K562 (cell line): ENCODE measurements around the gene BAIAP2. TPM values are rescaled to one million over a fixed set of nuclear protein-coding genes. Genes with fewer than 3 reads are reported as not detected.
A peak's percentile ranks its signal among the peaks of the same experiment; 100 is the strongest.

Experiments
- ARID1B ChIP-seq: fragments of 450-650 bp; IDR thresholded peaks from 2 replicates; pipeline ENCODE4 v1.6.1; 2016; ENCODE audit warnings: antibody characterized with exemption, mild to moderate bottlenecking, inconsistent platforms
- BCLAF1 ChIP-seq, 2 experiments: fragments of 450-650 bp in 1 of 2; IDR thresholded peaks; 2 replicates each; pipeline ENCODE4 v1.6.1; 2011 to 2017; ENCODE audit warnings: low read depth in 2 of 2, antibody characterized with exemption in 1 of 2, borderline replicate concordance in 1 of 2, low read length in 1 of 2, mild to moderate bottlenecking in 1 of 2, mixed read lengths in 1 of 2; ENCODE audit not compliant: control insufficient read depth in 1 of 2
- CLOCK ChIP-seq: fragments of 250-450 bp; sonication (Bioruptor Pico); IDR thresholded peaks from 2 replicates; pipeline ENCODE4 v1.4.0; 2020; ENCODE audit warnings: mild to moderate bottlenecking, moderate library complexity, borderline replicate concordance
- CTBP1 ChIP-seq: fragments of 450-650 bp; IDR thresholded peaks from 2 replicates; pipeline ENCODE4 v1.6.1; 2016; ENCODE audit warnings: borderline replicate concordance
- DACH1 ChIP-seq: fragments of 450-650 bp; IDR thresholded peaks from 2 replicates; pipeline ENCODE4 v1.6.1; 2018; ENCODE audit not compliant: partially characterized antibody
- EHMT2 ChIP-seq: fragments of 450-650 bp; IDR thresholded peaks from 2 replicates; pipeline ENCODE4 v1.6.1; 2018; ENCODE audit warnings: antibody characterized with exemption
- ETV5 ChIP-seq: sonication (generic); formaldehyde crosslinking; IDR thresholded peaks from 2 replicates; pipeline ENCODE4 v1.4.0; 2020; ENCODE audit warnings: low read depth, mild to moderate bottlenecking, missing genetic modification reagents
- FOS ChIP-seq: IDR thresholded peaks from 3 replicates; pipeline ENCODE4 v1.6.1; 2011; ENCODE audit not compliant: insufficient read length; ENCODE audit errors: extremely low read depth
- FOXO4 ChIP-seq: fragments of 450-650 bp; formaldehyde crosslinking; IDR thresholded peaks from 2 replicates; pipeline ENCODE4 v1.4.0; 2020; ENCODE audit warnings: mild to moderate bottlenecking, moderate library complexity
- JUND ChIP-seq, 2 experiments: IDR thresholded peaks; 2 replicates in 1 of 2; 3 replicates in 1 of 2; pipeline ENCODE4 v1.6.1; 2011; ENCODE audit warnings: borderline replicate concordance in 2 of 2, low read depth in 2 of 2, low read length in 2 of 2, improper control_type of control experiment in 1 of 2, missing biosample characterization in 1 of 2, missing genetic modification characterization in 1 of 2, missing genetic modification reagents in 1 of 2
- NR2F6 ChIP-seq: fragments of 450-650 bp; formaldehyde crosslinking; IDR thresholded peaks from 2 replicates; pipeline ENCODE4 v1.4.0; 2020; ENCODE audit warnings: mild to moderate bottlenecking
- PHB2 ChIP-seq: fragments of 450-650 bp; IDR thresholded peaks from 2 replicates; pipeline ENCODE4 v1.6.1; 2017; ENCODE audit warnings: low read depth
- RBBP5 ChIP-seq: fragments of 200-600 bp; sonication (generic); IDR thresholded peaks from 2 replicates; pipeline ENCODE4 v1.6.1; 2012; ENCODE audit warnings: borderline replicate concordance, mild to moderate bottlenecking, low read length, control low read depth, inconsistent platforms; ENCODE audit not compliant: insufficient read depth, poor library complexity, severe bottlenecking
- RBM15 ChIP-seq: fragments of 200-400 bp; formaldehyde crosslinking; IDR thresholded peaks from 2 replicates; pipeline ENCODE4 v1.6.1; 2018; ENCODE audit warnings: mild to moderate bottlenecking, low read length, moderate library complexity; ENCODE audit not compliant: insufficient read depth
- RBM17 ChIP-seq: fragments of 200-400 bp; formaldehyde crosslinking; IDR thresholded peaks from 2 replicates; pipeline ENCODE4 v1.6.1; 2017; ENCODE audit warnings: low read depth, mild to moderate bottlenecking, low read length, borderline replicate concordance
- SAFB2 ChIP-seq: fragments of 200-400 bp; formaldehyde crosslinking; IDR thresholded peaks from 2 replicates; pipeline ENCODE4 v1.6.1; 2018; ENCODE audit warnings: borderline replicate concordance, low read length, low read depth, moderate library complexity; ENCODE audit not compliant: severe bottlenecking
- SMAD2 ChIP-seq: fragments of 150-350 bp; IDR thresholded peaks from 2 replicates; pipeline ENCODE4 v1.6.1; 2014; ENCODE audit warnings: low read depth, mild to moderate bottlenecking, low read length
- SMARCC2 ChIP-seq: fragments of 450-650 bp; IDR thresholded peaks from 2 replicates; pipeline ENCODE4 v1.6.1; 2017; ENCODE audit warnings: antibody characterized with exemption, moderate library complexity, mild to moderate bottlenecking, low read depth
- SPI1 ChIP-seq: IDR thresholded peaks from 2 replicates; pipeline ENCODE4 v1.6.1; 2011; ENCODE audit warnings: low read depth, low read length, control low read depth, borderline replicate concordance
- TAF1 ChIP-seq: IDR thresholded peaks from 2 replicates; pipeline ENCODE4 v1.6.1; 2011; ENCODE audit warnings: mild to moderate bottlenecking, low read length, moderate library complexity; ENCODE audit not compliant: insufficient read depth, control insufficient read depth, severe bottlenecking; ENCODE audit errors: extremely low read depth
- ZNF133 ChIP-seq: fragments of 250-450 bp; sonication (Bioruptor Pico); IDR thresholded peaks from 2 replicates; pipeline ENCODE4 v1.4.0; 2020; ENCODE audit warnings: mild to moderate bottlenecking
- polyA plus RNA-seq, 8 experiments: library from polyadenylated mRNA; depleted of rRNA in 4 of 8; stranded (reverse) in 5 of 8; unstranded in 3 of 8; fragments of >200 nt; fragmentation: Nextera tagmentation in 2 of 8; fragmentation: Illumina TruSeq in 1 of 8; extraction: Ambion mirVana in 2 of 8; extraction: Trizol in 1 of 8; gene quantifications; 2 replicates each; pipeline versions ENCODE4 v1.2.1 to v1.2.3, GENCODE V29; 2011 to 2014; ENCODE audit warnings: inconsistent platforms in 1 of 8, missing spikeins in 1 of 8
- total RNA-seq, 7 experiments: library from RNA; depleted of rRNA in 6 of 7; stranded (reverse); fragments of >200 nt in 6 of 7; fragmentation: Illumina TruSeq in 2 of 7; extraction: Trizol in 2 of 7; gene quantifications; 2 replicates each; pipeline versions ENCODE4 v1.2.1 to v1.2.3, GENCODE V29; 2011 to 2021; ENCODE audit warnings: low replicate concordance in 1 of 7

Gene BAIAP2
- total and polyA plus RNA-seq, 9 of the 15 experiments (the other 6 are each of a cell fraction or from before 2014, with no cell fraction given) = 2.3 to 51.6 (median 18.4) TPM

DNA sequence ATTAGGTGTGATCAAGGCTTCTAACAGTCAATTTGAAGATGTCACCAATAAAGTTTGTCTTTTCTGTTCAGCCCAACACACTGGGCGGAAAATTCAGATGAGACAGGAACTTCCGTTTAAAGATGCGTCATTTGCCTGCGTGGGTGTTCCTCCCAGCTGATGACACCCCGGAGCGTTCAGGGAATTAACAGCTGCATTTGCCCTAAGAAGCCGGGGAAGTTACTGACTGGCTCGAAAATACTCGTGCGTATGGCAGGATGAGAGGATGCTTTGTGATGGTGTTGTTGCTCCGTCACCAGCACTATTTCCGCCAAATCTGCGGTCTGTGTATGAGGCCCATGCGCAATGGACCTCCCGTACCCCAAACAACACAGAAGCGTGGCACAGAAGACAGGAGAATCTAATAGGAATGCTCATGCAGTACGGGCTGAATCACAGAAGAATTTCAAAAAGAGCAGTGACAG lies 118.4 kb downstream of the BAIAP2 start (continued):
- no peak for TF ChIP-seq CLOCK
- no peak for TF ChIP-seq RBBP5
- TF ChIP-seq DACH1 = peak; percentile 89
- TF ChIP-seq EHMT2 = peak; percentile 35; the same call in 1 of the 2 replicates
- no peak for TF ChIP-seq FOXO4 (CRISPR knock-in tag)
- no peak for TF ChIP-seq ETV5
- TF ChIP-seq ZNF133 (CRISPR knock-in tag) = no peak
- no peak for TF ChIP-seq TAF1
- peak; percentile 61 for TF ChIP-seq ARID1B
- TF ChIP-seq PHB2 = no peak
- peak; percentile 39; the same call in 1 of the 2 replicates for TF ChIP-seq SPI1
- no peak for TF ChIP-seq SAFB2
- TF ChIP-seq RBM15 = no peak
- peak; percentile 79 for TF ChIP-seq CTBP1
- no peak for TF ChIP-seq BCLAF1 (IDR thresholded peaks at IDR 0.05; ENCODE audit: borderline replicate concordance in 1 of 2, control insufficient read depth in 1 of 2, low read depth in 2 of 2, low read length in 1 of 2)
- no peak for TF ChIP-seq SMAD2
- TF ChIP-seq RBM17 = no peak
- TF ChIP-seq NR2F6 (CRISPR knock-in tag) = no peak
- TF ChIP-seq FOS = no peak
- TF ChIP-seq SMARCC2 = 0 out of 2 replicates have a peak, but pooled peaks have one; percentile 34
- TF ChIP-seq JUND (IDR thresholded peaks at IDR 0.05; ENCODE audit: borderline replicate concordance, low read depth, low read length) = peak; percentile 89
- peak; percentile 76; the same call in 1 of the 3 replicates for TF ChIP-seq JUND (tag; IDR thresholded peaks at IDR 0.05; ENCODE audit: borderline replicate concordance, low read depth, low read length)
